Stomach (tissue), 9 donors: ENCODE measurements around the gene TTC9C. TPM values are rescaled to one million over a fixed set of nuclear protein-coding genes. Genes with fewer than 3 reads are reported as not detected.

Experiments used
- DNase-seq, 2 donors: peaks; one replicate each; pipeline versions ENCODE4 v3.0.0 to v3.0.0-alpha.2; 2013 to 2019
- H3K27ac ChIP-seq, 5 donors: fragments of 200-600 bp in 4 of 5; sonication (generic) in 4 of 5; one replicate each; pipeline ENCODE4 v1.5.1; 2013 to 2019; ENCODE audit warnings: mild to moderate bottlenecking in 1 of 5, moderate library complexity in 1 of 5
- H3K27me3 ChIP-seq, 3 donors: fragments of 200-600 bp; sonication (generic); one replicate each; pipeline ENCODE4 v1.5.1; 2017 to 2019; ENCODE audit warnings: mixed run types in 1 of 3
- H3K36me3 ChIP-seq, 4 donors: fragments of 200-600 bp; sonication (generic); 1 replicate in 3 of 4; 2 replicates in 1 of 4; pipeline ENCODE4 v1.5.1; 2016 to 2019
- H3K4me1 ChIP-seq, 4 donors: fragments of 200-600 bp; sonication (generic); one replicate each; pipeline ENCODE4 v1.5.1; 2016 to 2019
- H3K4me3 ChIP-seq, 4 donors: fragments of 200-600 bp; sonication (generic) in 3 of 4; one replicate each; pipeline ENCODE4 v1.5.1; 2016 to 2019; ENCODE audit warnings: mild to moderate bottlenecking in 1 of 4
- H3K9me3 ChIP-seq, 4 donors: fragments of 200-600 bp; sonication (generic); one replicate each; pipeline ENCODE4 v1.5.1; 2016 to 2019
- CTCF ChIP-seq, 7 experiments: fragments of 450-650 bp in 4 of 7; fragments of 200-600 bp in 3 of 7; sonication (generic) in 3 of 7; IDR thresholded peaks; one replicate each; pipeline ENCODE4 v1.5.1; 2016 to 2019; ENCODE audit warnings: antibody characterized with exemption in 7 of 7, control low read depth in 2 of 7, mild to moderate bottlenecking in 1 of 7
- EP300 ChIP-seq: sonication (generic); formaldehyde crosslinking; IDR thresholded peaks from one replicate; pipeline ENCODE4 v1.6.1; 2017; ENCODE audit warnings: antibody characterized with exemption
- POLR2A ChIP-seq, 4 donors: fragments of 450-650 bp; IDR thresholded peaks; one replicate each; pipeline ENCODE4 v1.6.1; 2016; ENCODE audit warnings: antibody characterized with exemption in 4 of 4, control low read depth in 2 of 4, mild to moderate bottlenecking in 1 of 4, moderate library complexity in 1 of 4
- POLR2AphosphoS5 ChIP-seq, 3 donors: sonication (generic); formaldehyde crosslinking; IDR thresholded peaks; one replicate each; pipeline ENCODE4 v1.6.1; 2016; ENCODE audit warnings: antibody characterized with exemption in 3 of 3
- WGBS, 5 donors: extraction: QIAGEN DNeasy Blood & Tissue Kit in 3 of 5; methylation state at CpG; one replicate each; pipeline versions ENCODE4 v1.1.5 to v1.1.7; 2013 to 2018; 5-methylcytosine and 5-hydroxymethylcytosine counted together
- intact Hi-C: fragments of 100-400 bp; cut with DNase I; formaldehyde crosslinking; loops from one replicate; pipeline ENCODE4 v1.15.1; 2023; ENCODE audit warnings: low total_unique reads
- polyA plus RNA-seq, 3 donors: library from polyadenylated mRNA; stranded (reverse); fragments of 200-250 nt; gene quantifications; one replicate each; pipeline ENCODE4 v1.2.3, GENCODE V29; 2013
- total RNA-seq, 5 donors: library from RNA; depleted of rRNA; stranded (reverse); fragments of >200 nt; gene quantifications; one replicate each; pipeline versions ENCODE4 v1.1.0 to v1.2.3, GENCODE V29; 2014 to 2016
- donor health status: healthy with polysubstance abuse.
- donor health status: Bipolar disorder and iron deficiency.
- donor health status: healthy.

The TTC9C gene
- total and polyA plus RNA-seq, 8 donors: 0.89 to 33.6 (median 12.7) TPM

- no peak for TF ChIP-seq EP300
- no peak for TF ChIP-seq CTCF (IDR thresholded peaks at IDR 0.05)
- no peak for TF ChIP-seq POLR2AphosphoS5 (IDR thresholded peaks at IDR 0.05)
- no peak for TF ChIP-seq POLR2A (IDR thresholded peaks at IDR 0.05)
- 81 to 92% (median 86%) methylated on average over 2 of the region's 2 CpGs for WGBS, 5 donors
- Histone ChIP-seq H3K27ac (no peak overlapping the region), H3K27me3 (no peaks in the 10 kb centered on the region), H3K9me3 (no peaks in the 10 kb centered on the region), H3K4me1 (peaks cover under 1 to 12% (median 3%) of the 10 kb centered on the region in 4 donors), H3K36me3 (peaks cover 33 to 78% (median 65%) of the 10 kb centered on the region in 4 donors), H3K4me3 (no peak overlapping the region)
- DNase-seq: no peak
- intact Hi-C loops: no loop called here
Measured at GRCh38 chr11:62777389-62777788, 49.1 kb downstream of the TTC9C start.

- Histone ChIP-seq H3K36me3 (peaks cover 40 to 88% (median 74%) of the 10 kb centered on the region in 4 donors), H3K27ac (no peak overlapping the region), H3K4me1 (peaks cover 0 to 2% (median 0%) of the 10 kb centered on the region in 4 donors), H3K4me3 (no peak overlapping the region), H3K27me3 (no peaks in the 10 kb centered on the region), H3K9me3 (no peaks in the 10 kb centered on the region)
- WGBS, 5 donors: 88 to 96% (median 94%) methylated on average over 2 to 3 of the region's 3 CpGs
- intact Hi-C loops: no loop called here
- TF ChIP-seq POLR2A (IDR thresholded peaks at IDR 0.05): no peak
- TF ChIP-seq POLR2AphosphoS5 (IDR thresholded peaks at IDR 0.05): no peak
- no peak for TF ChIP-seq CTCF (IDR thresholded peaks at IDR 0.05)
- no peak for TF ChIP-seq EP300
- no peak for DNase-seq
Measured at GRCh38 chr11:62778441-62778840, 50.2 kb downstream of the TTC9C start.

- no peak overlapping the region for H3K27ac ChIP-seq
- TF ChIP-seq EP300 (no peak), POLR2A (IDR thresholded peaks at IDR 0.05) (no peak), POLR2AphosphoS5 (IDR thresholded peaks at IDR 0.05) (no peak), CTCF (IDR thresholded peaks at IDR 0.05) (no peak)
- H3K9me3 ChIP-seq: no peaks in the 10 kb centered on the region
- no peak for DNase-seq
- peaks cover 8 to 17% (median 12%) of the 10 kb centered on the region in 4 donors for H3K4me1 ChIP-seq
- 87 to 95% (median 91%) methylated on average over 7 of the region's 7 CpGs for WGBS, 5 donors
- intact Hi-C loops: loop anchor here (10.0 kb wide), 1 partner anchor 52 kb away; the partner anchor contains the start of genes STX5, TEX54 and WDR74
- H3K36me3 ChIP-seq: peaks cover 23 to 62% (median 52%) of the 10 kb centered on the region in 4 donors
- H3K27me3 ChIP-seq: no peaks in the 10 kb centered on the region
- H3K4me3 ChIP-seq: no peak overlapping the region
Measured at GRCh38 chr11:62782753-62783152, 54.5 kb downstream of the TTC9C start.

- no peak for TF ChIP-seq EP300
- peak in 6 of 7 experiments; percentile 78 to 99 (median 95) for TF ChIP-seq CTCF (IDR thresholded peaks at IDR 0.05)
- TF ChIP-seq POLR2AphosphoS5 (IDR thresholded peaks at IDR 0.05): peak; percentile 12 to 76 (median 45)
- no peak for TF ChIP-seq POLR2A (IDR thresholded peaks at IDR 0.05)
- peak overlapping the region; percentile 62 to 100 (median 82) for H3K4me3 ChIP-seq
- WGBS, 5 donors: 0 to 1% (median 1%) methylated on average over 20 to 51 of the region's 51 CpGs
- no peaks in the 10 kb centered on the region for H3K9me3 ChIP-seq
- peak; percentile 93 to 96 for DNase-seq
- peak overlapping the region; percentile 92 to 99 (median 94) for H3K27ac ChIP-seq
- H3K27me3 ChIP-seq: no peaks in the 10 kb centered on the region
- peaks cover 38 to 54% (median 49%) of the 10 kb centered on the region in 4 donors for H3K4me1 ChIP-seq
- H3K36me3 ChIP-seq: peaks cover 20 to 50% (median 36%) of the 10 kb centered on the region in 4 donors
- intact Hi-C loops: loop anchor here (10.0 kb wide), 1 partner anchor 48 kb away; the partner anchor contains the start of genes STX5, TEX54 and WDR74
Measured at GRCh38 chr11:62786318-62787004, 58.2 kb downstream of the TTC9C start.
